T-helper 2 cell (primary cell): Measurements from ENCODE around the gene FGF16.
"Not testable (repeated sequence)": the region's sequence is repeated elsewhere in the genome, so short reads cannot be mapped to it uniquely, and the experiment has no call there.

Source experiments
- DNase-seq, 5 experiments: peaks; one replicate each; pipeline versions ENCODE4 v3.0.0 to v3.0.0-alpha.2; 2012 to 2022

The FGF16 gene

GRCh38 chrX:77447653-77448569, 722 bp downstream of the FGF16 start:
- no peak for DNase-seq

GRCh38 chrX:77450415-77450814, 3.2 kb downstream of the FGF16 start:
- DNase-seq, result no peak

GRCh38 chrX:77450996-77451395, 3.8 kb downstream of the FGF16 start:
- DNase-seq, result no peak

GRCh38 chrX:77453190-77453589, 6.0 kb downstream of the FGF16 start:
- DNase-seq, result no peak

GRCh38 chrX:77455437-77455836, 8.2 kb downstream of the FGF16 start:
- DNase-seq, result no peak

- DNase-seq, result no peak
Observed at GRCh38 chrX:77484045-77484444, 36.9 kb downstream of the FGF16 start.

- no peak for DNase-seq
Observed at GRCh38 chrX:77493677-77494553, 46.7 kb downstream of the FGF16 start.

GRCh38 chrX:77500164-77500563, 53.0 kb downstream of the FGF16 start:
- not testable (repeated sequence) for DNase-seq

GRCh38 chrX:77502951-77503525, 55.8 kb downstream of the FGF16 start:
- no peak for DNase-seq

- no peak for DNase-seq
Observed at GRCh38 chrX:77505227-77505626, 58.0 kb downstream of the FGF16 start.
